CD4-positive, alpha-beta memory T cell (primary cell): ENCODE results near the gene SIX1. TPM values are rescaled to one million over a fixed set of nuclear protein-coding genes. Genes with fewer than 3 reads are reported as not detected.

Source experiments
- CTCF ChIA-PET: fragments of 350-600 bp; sonication (Branson Sonifier 250); formaldehyde crosslinking; loops from one replicate; lab custom pipeline; 2021; ENCODE audit warnings: inconsistent platforms; ENCODE audit not compliant: partially characterized antibody; lab: Charles Lee
- POLR2A ChIA-PET: fragments of 350-600 bp; sonication (Branson Sonifier 250); formaldehyde crosslinking; loops from one replicate; lab custom pipeline; 2021; ENCODE audit not compliant: partially characterized antibody; lab: Charles Lee
- DNase-seq, 5 donors: peaks; one replicate each; pipeline versions ENCODE4 v3.0.0 to v3.0.0-alpha.2; 2020 to 2022; ENCODE audit warnings: mixed read lengths in 1 of 5
- H3K27ac ChIP-seq: one replicate; pipeline ENCODE4 v1.7.0; 2013; ENCODE audit warnings: low read depth, low read length
- H3K27me3 ChIP-seq: 2 replicates; pipeline ENCODE4 v1.7.0; 2013; ENCODE audit warnings: mild to moderate bottlenecking, low read length, moderate library complexity; ENCODE audit not compliant: insufficient read depth
- H3K36me3 ChIP-seq: 2 replicates; pipeline ENCODE4 v1.7.0; 2013; ENCODE audit warnings: mild to moderate bottlenecking, low read length, moderate library complexity; ENCODE audit not compliant: insufficient read depth
- H3K4me1 ChIP-seq: 2 replicates; pipeline ENCODE4 v1.7.0; 2013; ENCODE audit warnings: mild to moderate bottlenecking, low read length, moderate library complexity; ENCODE audit not compliant: insufficient read depth
- H3K4me3 ChIP-seq, 2 donors: one replicate each; pipeline ENCODE4 v1.7.0; 2013; ENCODE audit warnings: low read length in 2 of 2, mild to moderate bottlenecking in 1 of 2
- H3K9me3 ChIP-seq, 2 donors: one replicate each; pipeline ENCODE4 v1.7.0; 2013; ENCODE audit warnings: low read length in 2 of 2, control low read depth in 1 of 2; ENCODE audit not compliant: control insufficient read depth in 1 of 2
- H3K27ac Mint-ChIP-seq, 7 donors: one replicate each; pipeline ENCODE4 v1.8.0; 2020 to 2021; ENCODE audit warnings: mixed read lengths in 7 of 7, mild to moderate bottlenecking in 6 of 7, inconsistent platforms in 3 of 7, moderate library complexity in 3 of 7
- H3K27me3 Mint-ChIP-seq, 2 donors: one replicate each; pipeline ENCODE4 v1.8.0; 2020 to 2021; ENCODE audit warnings: mixed read lengths in 2 of 2
- H3K36me3 Mint-ChIP-seq, 2 donors: one replicate each; pipeline ENCODE4 v1.8.0; 2020 to 2021; ENCODE audit warnings: mixed read lengths in 2 of 2, inconsistent platforms in 1 of 2, mild to moderate bottlenecking in 1 of 2
- H3K4me1 Mint-ChIP-seq, 4 donors: one replicate each; pipeline ENCODE4 v1.8.0; 2020 to 2021; ENCODE audit warnings: mixed read lengths in 4 of 4, mild to moderate bottlenecking in 1 of 4
- H3K4me3 Mint-ChIP-seq, 8 donors: one replicate each; pipeline ENCODE4 v1.8.0; 2020 to 2021; ENCODE audit warnings: mixed read lengths in 8 of 8, mild to moderate bottlenecking in 7 of 8, moderate library complexity in 6 of 8, inconsistent platforms in 3 of 8
- H3K9me3 Mint-ChIP-seq, 8 donors: one replicate each; pipeline ENCODE4 v1.8.0; 2020 to 2021; ENCODE audit warnings: mixed read lengths in 8 of 8, mild to moderate bottlenecking in 5 of 8, inconsistent platforms in 3 of 8, moderate library complexity in 1 of 8
- intact Hi-C: fragments of 100-400 bp; cut with micrococcal nuclease; formaldehyde crosslinking; loops from one replicate; pipeline ENCODE4 v1.15.1; 2023
- polyA plus RNA-seq, 2 donors: library from polyadenylated mRNA; unstranded; fragments of 300-500 nt; fragmentation: Illumina TruSeq; gene quantifications; one replicate each; pipeline ENCODE4 v1.2.3, GENCODE V29; 2021
- total RNA-seq, 2 experiments: library from RNA; stranded (reverse); gene quantifications; one replicate each; pipeline ENCODE4 v1.2.3, GENCODE V29; 2021

SIX1 gene
- total and polyA plus RNA-seq, 4 experiments from 2014 or later = not detected

DNA sequence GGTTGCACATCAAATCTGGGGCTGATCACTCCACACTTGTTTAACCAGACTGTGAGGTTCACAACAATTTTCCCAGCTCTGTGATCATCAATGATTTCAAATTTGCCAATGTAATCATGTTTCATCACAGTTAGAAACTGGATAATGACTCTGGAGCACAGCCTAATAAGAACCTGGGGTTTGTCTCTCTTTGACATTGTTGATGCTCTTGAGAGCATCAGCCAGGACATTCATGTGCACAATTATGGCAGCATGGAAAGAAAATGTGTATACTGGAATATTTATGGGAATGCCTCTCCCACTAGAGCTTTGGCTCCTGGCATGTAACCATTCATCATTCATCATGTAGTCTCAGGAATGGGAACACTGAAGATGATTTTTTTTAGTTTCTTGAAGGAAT lies 47.0 kb downstream of the SIX1 start:
- no peak for DNase-seq
- Histone ChIP-seq H3K4me3 (no peak overlapping the region), H3K27me3 (no peaks in the 10 kb centered on the region), H3K9me3 (no peaks in the 10 kb centered on the region), H3K36me3 (no peaks in the 10 kb centered on the region), H3K4me1 (no peaks in the 10 kb centered on the region), H3K27ac (no peak overlapping the region)
- POLR2A ChIA-PET = no interaction called here
- intact Hi-C loops = no loop called here
- H3K27me3 Mint-ChIP-seq = peaks cover 11 to 14% of the 10 kb centered on the region in 2 donors
- peaks cover 0 to 7% (median 4%) of the 10 kb centered on the region in 8 donors for H3K9me3 Mint-ChIP-seq
- H3K4me1 Mint-ChIP-seq = no peaks in the 10 kb centered on the region
- no peak overlapping the region for H3K27ac Mint-ChIP-seq
- no peaks in the 10 kb centered on the region for H3K36me3 Mint-ChIP-seq
- H3K4me3 Mint-ChIP-seq = no peak overlapping the region
- CTCF ChIA-PET = no interaction called here

DNA sequence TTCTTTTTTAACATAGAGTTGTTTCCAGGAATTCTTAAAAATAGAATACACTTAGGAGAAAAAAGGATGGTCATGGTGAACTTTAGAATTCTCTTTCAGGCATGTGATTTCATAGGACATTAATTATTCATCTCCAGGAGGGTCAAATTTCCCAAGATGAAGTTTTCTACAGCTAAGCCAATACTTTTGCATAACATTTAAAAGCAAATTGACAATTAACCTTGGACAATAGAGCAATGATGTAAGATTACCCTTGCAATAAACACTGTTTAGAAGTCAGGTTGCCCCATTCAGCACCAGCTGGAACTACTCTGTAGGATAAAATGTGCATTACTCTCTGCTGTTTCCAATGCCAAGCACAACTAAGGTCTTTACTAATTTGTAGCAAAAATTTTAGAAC lies 49.5 kb downstream of the SIX1 start:
- Mint-ChIP-seq H3K27me3 (peaks cover 10 to 14% of the 10 kb centered on the region in 2 donors), H3K9me3 (peaks cover 0 to 2% (median 0%) of the 10 kb centered on the region in 8 donors), H3K27ac (no peak overlapping the region), H3K4me1 (no peaks in the 10 kb centered on the region), H3K4me3 (no peak overlapping the region), H3K36me3 (no peaks in the 10 kb centered on the region)
- intact Hi-C loops = no loop called here
- Histone ChIP-seq H3K36me3 (no peaks in the 10 kb centered on the region), H3K9me3 (no peaks in the 10 kb centered on the region), H3K27ac (no peak overlapping the region), H3K4me1 (no peaks in the 10 kb centered on the region), H3K4me3 (no peak overlapping the region), H3K27me3 (no peaks in the 10 kb centered on the region)
- POLR2A ChIA-PET = no interaction called here
- no peak for DNase-seq
- CTCF ChIA-PET = no interaction called here

- Histone ChIP-seq H3K36me3 (no peaks in the 10 kb centered on the region), H3K9me3 (no peaks in the 10 kb centered on the region), H3K4me1 (no peaks in the 10 kb centered on the region), H3K27me3 (no peaks in the 10 kb centered on the region), H3K4me3 (no peak overlapping the region), H3K27ac (no peak overlapping the region)
- ChIA-PET CTCF (no interaction called here), POLR2A (no interaction called here)
- H3K4me1 Mint-ChIP-seq = no peaks in the 10 kb centered on the region
- no peaks in the 10 kb centered on the region for H3K36me3 Mint-ChIP-seq
- peaks cover 7 to 10% of the 10 kb centered on the region in 2 donors for H3K27me3 Mint-ChIP-seq
- intact Hi-C loops = no loop called here
- no peak overlapping the region for H3K27ac Mint-ChIP-seq
- no peak overlapping the region for H3K4me3 Mint-ChIP-seq
- DNase-seq = no peak
- no peaks in the 10 kb centered on the region for H3K9me3 Mint-ChIP-seq
These were observed 53.1 kb downstream of the SIX1 start for GRCh38 chr14:60596139-60596538.

DNA sequence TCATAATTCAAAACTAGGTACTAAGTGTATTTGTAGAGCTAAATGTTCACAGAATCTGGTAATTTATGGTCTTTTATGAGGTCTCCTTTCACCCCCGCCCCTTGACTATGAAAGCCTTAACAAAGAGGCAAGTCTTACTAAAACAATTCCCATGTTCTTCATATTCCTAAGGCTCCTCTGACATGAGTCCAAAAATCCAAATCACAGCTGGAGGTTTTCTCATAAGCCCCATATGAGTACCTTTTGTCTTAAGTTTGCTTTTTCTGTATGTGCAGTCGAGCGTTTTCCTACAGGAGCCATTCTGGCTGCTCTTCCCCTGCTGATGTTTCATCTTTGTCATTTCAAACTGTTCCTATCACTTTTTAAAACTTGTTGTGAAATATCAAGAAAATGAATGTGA lies 55.2 kb downstream of the SIX1 start:
- Mint-ChIP-seq H3K36me3 (no peaks in the 10 kb centered on the region), H3K4me3 (no peak overlapping the region), H3K4me1 (no peaks in the 10 kb centered on the region), H3K9me3 (no peaks in the 10 kb centered on the region), H3K27me3 (peaks cover 10 to 11% of the 10 kb centered on the region in 2 donors), H3K27ac (no peak overlapping the region)
- ChIA-PET CTCF (no interaction called here), POLR2A (no interaction called here)
- Histone ChIP-seq H3K27ac (no peak overlapping the region), H3K36me3 (no peaks in the 10 kb centered on the region), H3K27me3 (no peaks in the 10 kb centered on the region), H3K4me1 (no peaks in the 10 kb centered on the region), H3K4me3 (no peak overlapping the region), H3K9me3 (no peaks in the 10 kb centered on the region)
- intact Hi-C loops = no loop called here
- DNase-seq = no peak

Other genes starting within 250 kb of the SIX1 start
- gene C14orf39, start 163.4 kb downstream of the SIX1 start, total RNA-seq = not detected
- gene C14orf39, start 163.4 kb downstream of the SIX1 start, polyA plus RNA-seq = not detected
- gene SIX6, start 140.3 kb downstream of the SIX1 start, total RNA-seq = not detected
- not detected for gene SIX6, start 140.3 kb downstream of the SIX1 start, polyA plus RNA-seq
- gene SIX4, start 74.9 kb upstream of the SIX1 start, total RNA-seq = not detected
- not detected for gene SIX4, start 74.9 kb upstream of the SIX1 start, polyA plus RNA-seq
- 10 to 100 TPM; 12.6 to 13.0 TPM for gene MNAT1, start 85.3 kb upstream of the SIX1 start, total RNA-seq
- gene MNAT1, start 85.3 kb upstream of the SIX1 start, polyA plus RNA-seq = 10 to 100 TPM; 18.9 to 28.7 TPM